Limb (tissue), 2 donors: ENCODE results near the gene SMCO4.
A peak's percentile ranks its signal among the peaks of the same experiment; 100 is the strongest.
"Not testable (repeated sequence)": the region's sequence is repeated elsewhere in the genome, so short reads cannot be mapped to it uniquely, and the experiment has no call there.

Source experiments
- DNase-seq, 2 donors: peaks; one replicate each; pipeline ENCODE4 v3.0.0-alpha.2; 2016; ENCODE audit errors: extremely low spot score in 2 of 2

The SMCO4 gene

DNA sequence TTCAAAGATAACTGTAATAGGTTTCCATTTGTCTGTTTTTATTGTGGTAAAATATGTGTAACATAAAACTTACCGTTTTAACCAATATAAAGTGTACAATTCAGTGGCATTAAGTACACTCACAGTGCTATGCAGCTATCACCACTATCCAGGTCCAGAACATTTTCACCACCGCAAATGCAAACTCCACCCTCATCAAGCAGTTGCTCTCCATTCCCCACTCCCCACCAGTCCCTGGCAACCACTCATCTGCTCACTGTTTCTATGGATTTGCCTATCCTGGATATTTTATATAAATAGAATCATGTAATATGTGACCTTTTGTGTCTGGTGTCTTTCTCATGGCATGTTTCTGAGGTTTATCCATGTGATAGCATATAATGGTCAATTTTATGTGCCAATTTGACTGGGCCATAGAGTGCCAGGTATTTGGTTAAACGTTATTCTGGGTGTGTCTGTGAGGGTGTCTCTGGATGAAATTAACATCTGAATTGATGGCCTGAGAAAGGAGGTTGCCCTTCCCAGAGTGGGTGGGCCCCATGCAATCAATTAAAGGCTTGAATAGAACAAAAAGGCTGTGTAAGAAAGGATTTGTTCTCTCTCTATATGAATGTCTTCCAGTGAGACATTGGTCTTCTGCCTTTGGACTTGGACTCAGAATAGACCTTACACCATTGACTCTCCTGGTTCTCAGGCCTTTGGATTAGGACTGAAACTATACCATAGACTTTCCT lies 17.2 kb upstream of the SMCO4 start:
- DNase-seq = no peak

DNA sequence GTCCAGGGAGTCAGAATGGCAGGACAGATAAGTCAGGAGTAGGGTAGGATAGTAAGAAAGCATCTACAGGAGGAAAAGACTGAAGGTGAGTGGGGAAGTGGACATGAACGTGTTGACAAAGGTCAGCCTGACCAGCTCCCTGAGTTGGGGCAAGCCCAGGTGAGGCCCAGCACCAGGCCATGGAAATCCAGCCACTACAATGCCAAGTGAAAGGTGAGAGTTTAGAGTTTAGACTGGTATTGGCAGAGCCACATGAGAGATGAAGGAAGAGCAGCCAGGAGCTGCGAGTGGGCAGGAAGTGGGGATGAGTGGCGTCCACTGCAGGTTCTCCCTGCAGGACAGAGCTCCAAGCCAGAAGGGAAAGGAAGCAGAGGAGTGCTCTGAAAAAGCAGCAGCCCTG lies 16.5 kb upstream of the SMCO4 start:
- no peak for DNase-seq

DNA sequence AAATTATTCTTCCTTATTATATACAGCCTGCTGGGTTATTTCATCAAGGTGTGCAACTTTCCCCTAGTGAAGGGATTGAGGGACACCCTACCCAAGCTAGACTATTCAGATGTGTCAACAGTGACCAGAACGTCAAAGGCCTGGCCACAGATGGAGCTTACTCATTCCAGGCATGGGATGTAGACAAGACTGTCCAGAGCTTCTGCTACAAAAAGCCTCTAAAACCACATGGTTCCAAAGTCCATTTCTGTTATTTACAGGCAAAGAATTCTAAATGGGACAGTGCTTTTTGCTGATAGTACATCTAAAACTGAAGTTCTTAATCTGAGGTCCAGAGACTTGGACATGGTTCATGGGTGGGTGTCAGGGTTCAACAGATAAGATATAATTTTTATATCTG lies 9.7 kb upstream of the SMCO4 start:
- DNase-seq = no peak

DNA sequence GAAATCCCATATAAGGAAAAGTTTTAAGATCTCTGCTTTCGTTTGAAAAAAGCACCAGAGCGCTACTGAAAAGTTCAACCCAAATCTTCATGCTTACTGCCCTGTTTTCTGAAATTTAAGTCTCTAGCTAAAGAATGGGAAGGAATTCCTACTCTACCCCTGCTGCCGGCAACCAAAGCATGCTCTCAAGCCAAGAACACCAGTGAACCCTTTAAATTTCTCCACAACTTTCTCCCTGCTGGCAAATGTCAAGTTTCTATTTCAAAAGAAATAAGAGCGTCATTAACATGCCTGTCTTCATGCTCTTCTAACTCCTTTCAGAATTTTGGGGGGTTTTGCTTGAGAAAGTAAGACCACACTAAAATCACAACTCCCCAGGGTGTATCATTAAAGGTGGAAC lies 6.8 kb upstream of the SMCO4 start:
- DNase-seq = no peak

GRCh38 chr11:93548679-93549319 lies 5.6 kb upstream of the SMCO4 start:
- DNase-seq = no peak

GRCh38 chr11:93547773-93548172 lies 4.6 kb upstream of the SMCO4 start:
- DNase-seq = no peak

- no peak for DNase-seq
Measured at GRCh38 chr11:93547028-93547427, 3.8 kb upstream of the SMCO4 start.

- no peak for DNase-seq
Measured at GRCh38 chr11:93545566-93545965, 2.4 kb upstream of the SMCO4 start.

DNA sequence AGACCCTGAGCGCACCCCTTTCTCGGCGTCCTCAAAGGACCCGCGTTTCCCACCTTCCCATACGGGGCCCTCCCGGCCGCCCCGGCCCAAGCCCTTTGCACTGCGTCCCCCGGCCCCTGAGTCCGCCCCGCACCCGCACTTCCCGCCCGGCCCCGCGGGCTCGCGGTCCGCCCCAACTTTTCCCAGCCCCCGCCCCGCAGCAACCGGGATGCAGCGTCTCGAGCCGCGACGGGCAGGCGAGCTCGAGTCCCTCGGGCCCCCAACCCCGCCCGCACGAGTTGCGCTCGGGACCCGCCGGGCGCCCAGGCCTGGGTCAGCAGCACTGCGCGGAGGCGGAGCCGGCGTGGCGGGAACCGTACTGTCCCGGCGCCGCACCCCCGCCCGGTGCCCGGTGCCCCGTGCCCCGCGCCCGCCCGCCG lies 371 bp downstream of the SMCO4 start:
- DNase-seq = peak in 1 of 2 donors; percentile 72

GRCh38 chr11:93541884-93542810 lies 1.0 kb downstream of the SMCO4 start:
- peak in 1 of 2 donors; percentile 9 for DNase-seq

GRCh38 chr11:93540896-93541553 lies 2.2 kb downstream of the SMCO4 start:
- no peak for DNase-seq

DNA sequence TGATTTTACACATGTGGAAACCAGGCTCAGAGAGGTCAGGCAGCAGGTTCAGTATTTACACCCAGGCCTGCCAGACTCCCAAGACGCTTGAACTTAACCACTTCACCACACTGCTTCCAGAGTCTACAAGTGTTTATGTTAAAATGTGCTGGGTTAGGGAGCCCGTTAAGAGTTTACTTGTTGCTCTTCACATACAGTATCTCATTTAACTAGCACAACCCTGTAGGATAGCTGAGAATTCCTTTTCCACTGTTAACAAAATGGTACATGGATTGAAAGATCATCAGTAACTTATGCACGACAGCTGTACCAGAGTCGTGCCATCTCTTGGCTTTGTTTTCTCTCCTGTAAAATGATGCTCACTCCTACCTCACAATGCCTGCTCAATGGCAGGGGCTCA lies 2.9 kb downstream of the SMCO4 start:
- no peak for DNase-seq

- no peak for DNase-seq
Measured at GRCh38 chr11:93537767-93538261, 5.4 kb downstream of the SMCO4 start.

DNA sequence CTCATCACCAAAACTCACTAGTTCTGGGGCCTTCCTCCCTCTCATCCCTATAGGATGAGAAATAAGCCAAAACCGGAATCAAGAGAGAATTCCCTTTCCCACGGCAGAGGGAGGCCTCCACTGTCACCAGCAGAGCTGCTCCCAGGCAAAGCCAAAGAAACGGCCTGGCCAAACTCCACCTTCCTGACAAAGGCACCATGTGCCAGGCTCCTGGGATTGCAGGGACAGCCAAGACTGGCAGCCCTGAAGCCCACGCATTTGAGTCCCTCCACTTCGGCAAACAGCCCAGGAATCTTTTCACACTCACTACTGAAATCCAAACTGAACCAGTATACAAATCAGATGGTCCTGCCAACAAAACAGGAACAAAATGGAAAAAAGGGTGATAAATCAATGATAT lies 6.1 kb downstream of the SMCO4 start:
- DNase-seq = no peak

DNA sequence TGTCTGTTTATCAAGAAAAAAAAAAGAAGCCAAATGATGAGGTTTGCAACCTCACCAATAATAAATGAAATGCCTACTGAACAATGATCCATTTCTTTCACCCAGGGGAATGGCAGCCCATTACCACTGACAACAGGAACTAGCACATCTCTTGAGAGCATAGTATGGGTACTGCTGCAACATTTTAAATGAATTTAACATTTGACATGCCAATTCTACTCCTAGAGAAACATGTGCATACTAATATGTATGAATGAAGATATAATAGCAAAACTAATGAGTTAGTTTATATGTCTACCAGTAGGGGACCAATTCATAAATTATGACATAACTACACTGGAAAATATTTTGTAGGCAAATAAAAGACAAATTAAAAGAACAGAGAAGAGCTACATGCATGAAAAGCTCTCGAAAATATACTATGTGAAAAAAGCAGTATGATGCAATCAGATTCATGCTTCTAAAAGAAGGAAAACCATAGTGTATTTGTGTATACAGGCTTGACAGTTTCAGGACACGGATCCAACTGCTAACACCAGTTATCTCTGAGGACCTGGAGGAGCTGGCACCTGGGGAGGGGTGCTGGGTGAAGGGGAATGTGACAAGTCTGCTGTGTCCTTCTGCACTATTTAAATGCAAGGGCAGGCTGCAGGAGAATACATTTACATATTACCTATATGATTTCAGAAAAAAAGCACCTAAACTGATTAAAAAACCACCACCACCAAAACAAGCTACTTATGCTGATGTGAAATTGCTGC lies 6.9 kb downstream of the SMCO4 start:
- DNase-seq = no peak

- not testable (repeated sequence) for DNase-seq
Measured at GRCh38 chr11:93535578-93535977, 7.6 kb downstream of the SMCO4 start.

DNA sequence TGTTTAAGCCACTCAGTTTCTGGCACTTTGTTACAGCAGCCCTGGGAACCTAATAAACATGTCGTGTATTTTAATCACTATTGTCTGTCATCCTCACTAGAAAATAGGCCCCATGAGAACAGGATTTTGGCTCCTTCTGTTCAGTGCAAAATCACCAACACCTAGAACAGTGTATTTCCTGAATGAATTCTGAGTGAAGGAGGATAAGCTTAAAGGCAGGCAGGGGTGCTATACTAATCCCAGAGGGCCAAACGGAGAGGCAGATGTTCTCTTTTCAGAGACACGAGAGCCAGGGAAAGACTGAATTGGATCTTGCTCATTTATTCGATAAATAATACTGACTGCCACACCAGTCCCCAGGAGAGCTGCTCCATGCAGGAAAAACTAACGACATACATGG lies 10.4 kb downstream of the SMCO4 start:
- DNase-seq = no peak

GRCh38 chr11:93532281-93532789 lies 10.9 kb downstream of the SMCO4 start:
- no peak for DNase-seq

DNA sequence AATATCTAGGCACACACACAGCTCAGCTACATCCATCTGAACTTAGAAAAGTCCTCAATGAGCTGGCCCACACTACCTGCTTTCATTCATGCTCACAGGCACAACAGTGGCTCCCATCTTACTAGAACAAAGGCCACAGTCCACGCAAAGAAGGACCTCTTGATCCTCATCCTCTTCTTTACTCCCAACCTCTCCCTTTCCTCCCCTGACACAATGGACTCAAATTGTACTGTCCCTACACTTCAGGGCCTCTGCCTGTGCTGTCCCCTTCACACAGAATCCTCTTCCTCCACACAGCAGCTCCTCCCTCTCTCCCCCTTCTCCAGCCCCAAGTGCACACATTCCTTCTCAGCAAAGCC lies 12.7 kb downstream of the SMCO4 start:
- DNase-seq = no peak

- DNase-seq = no peak
Measured at GRCh38 chr11:93529707-93530467, 13.3 kb downstream of the SMCO4 start.
